IMR-90 (cell line): Measurements from ENCODE around the gene EXO1. TPM values are rescaled to one million over a fixed set of nuclear protein-coding genes. Genes with fewer than 3 reads are reported as not detected.

ENCODE experiments used
- ATAC-seq: fragments of 200-7000 bp; cut with Tn5 transposase; 2 replicates; pipeline ENCODE4 v1.9.1; 2020; ENCODE audit warnings: low read depth, mild to moderate bottlenecking, moderate library complexity
- BruUV-seq: library from RNA; stranded (reverse); fragments of 400-500 nt; replicated peaks from 2 replicates; lab custom pipeline; 2021; lab: Mats Ljungman, UMichigan
- CTCF ChIA-PET: fragments of 300-600 bp; formaldehyde crosslinking; extraction: SDS; loops from one replicate; lab custom pipeline; 2021; ENCODE audit warnings: antibody characterized with exemption; lab: Yijun Ruan, JAX
- POLR2A ChIA-PET: fragments of 300-600 bp; sonication (Branson Sonifier 250); formaldehyde crosslinking; loops from one replicate; lab custom pipeline; 2022; ENCODE audit warnings: antibody characterized with exemption; ENCODE audit not compliant: unreplicated experiment; lab: Charles Lee
- DNase-seq: peaks from one replicate; pipeline ENCODE4 v3.0.0; 2013
- H2AFZ ChIP-seq: replicated peaks from 2 replicates; pipeline ENCODE3; 2013; ENCODE audit warnings: low read length, mild to moderate bottlenecking; ENCODE audit not compliant: poor library complexity
- H2AK5ac ChIP-seq: 2 replicates; pipeline ENCODE4 v1.6.1; 2013; ENCODE audit warnings: low read depth, low read length, inconsistent platforms
- H2AK9ac ChIP-seq: replicated peaks from 2 replicates; pipeline ENCODE3; 2013; ENCODE audit warnings: mild to moderate bottlenecking, low read depth, low read length, moderate library complexity; ENCODE audit not compliant: poor library complexity
- H2BK120ac ChIP-seq: 2 replicates; pipeline ENCODE4 v1.6.1; 2013; ENCODE audit warnings: low read depth, low read length, inconsistent platforms
- H2BK15ac ChIP-seq: 3 replicates; pipeline ENCODE4 v1.6.1; 2013; ENCODE audit warnings: low read depth, low read length, inconsistent platforms
- H2BK20ac ChIP-seq: 2 replicates; pipeline ENCODE4 v1.6.1; 2013; ENCODE audit warnings: low read depth, mild to moderate bottlenecking, inconsistent platforms, low read length, moderate library complexity
- H2BK5ac ChIP-seq: 2 replicates; pipeline ENCODE4 v1.6.1; 2013; ENCODE audit warnings: mild to moderate bottlenecking, low read depth, low read length, inconsistent platforms; ENCODE audit not compliant: poor library complexity, severe bottlenecking
- H3K14ac ChIP-seq: replicated peaks from 2 replicates; pipeline ENCODE4 v1.6.1; 2013; ENCODE audit warnings: low read depth, low read length, inconsistent platforms
- H3K18ac ChIP-seq: 2 replicates; pipeline ENCODE4 v1.6.1; 2013; ENCODE audit warnings: low read depth, low read length, control low read depth
- H3K23ac ChIP-seq: 2 replicates; pipeline ENCODE4 v1.6.1; 2013; ENCODE audit warnings: low read depth, low read length, inconsistent platforms
- H3K27ac ChIP-seq: 2 replicates; pipeline ENCODE4 v1.5.1; 2013; ENCODE audit warnings: mild to moderate bottlenecking, control low read depth, low read length; ENCODE audit not compliant: insufficient read depth
- H3K27me3 ChIP-seq: 2 replicates; pipeline ENCODE4 v1.6.1; 2013; ENCODE audit warnings: low read length; ENCODE audit not compliant: control insufficient read depth, insufficient read depth
- H3K36me3 ChIP-seq: 2 replicates; pipeline ENCODE4 v1.6.1; 2013; ENCODE audit warnings: low read length, mixed read lengths; ENCODE audit not compliant: control insufficient read depth, insufficient read depth
- H3K4ac ChIP-seq: 2 replicates; pipeline ENCODE4 v1.6.1; 2013; ENCODE audit warnings: low read depth, low read length, inconsistent platforms
- H3K4me1 ChIP-seq: 2 replicates; pipeline ENCODE4 v1.6.1; 2013; ENCODE audit warnings: low read length, mixed read lengths; ENCODE audit not compliant: control insufficient read depth, insufficient read depth
- H3K4me2 ChIP-seq: 2 replicates; pipeline ENCODE4 v1.6.1; 2013; ENCODE audit warnings: low read depth, mild to moderate bottlenecking, control low read depth, low read length, moderate library complexity
- H3K4me3 ChIP-seq: 2 replicates; pipeline ENCODE4 v1.5.1; 2013; ENCODE audit warnings: low read depth, mild to moderate bottlenecking, control low read depth, low read length, moderate library complexity; ENCODE audit not compliant: insufficient read depth
- H3K56ac ChIP-seq: 2 replicates; pipeline ENCODE4 v1.6.1; 2013; ENCODE audit warnings: low read length, inconsistent platforms; ENCODE audit not compliant: insufficient read depth; ENCODE audit errors: extremely low read depth
- H3K79me1 ChIP-seq, 2 experiments: 2 replicates each; pipeline ENCODE4 v1.6.1; 2013; ENCODE audit warnings: low read length in 2 of 2, inconsistent platforms in 1 of 2, low read depth in 1 of 2
- H3K9ac ChIP-seq: 2 replicates; pipeline ENCODE4 v1.6.1; 2013; ENCODE audit warnings: low read depth, low read length, control low read depth
- H3K9me1 ChIP-seq: 2 replicates; pipeline ENCODE4 v1.6.1; 2013; ENCODE audit warnings: low read length, inconsistent platforms; ENCODE audit not compliant: insufficient read depth
- H3K9me3 ChIP-seq: 2 replicates; pipeline ENCODE4 v1.6.1; 2013; ENCODE audit warnings: low read length; ENCODE audit not compliant: control insufficient read depth, insufficient read depth
- H4K20me1 ChIP-seq: 2 replicates; pipeline ENCODE4 v1.6.1; 2013; ENCODE audit warnings: low read length, inconsistent platforms; ENCODE audit not compliant: insufficient read depth
- H4K5ac ChIP-seq: 2 replicates; pipeline ENCODE4 v1.6.1; 2013; ENCODE audit warnings: mild to moderate bottlenecking, low read depth, low read length, control low read depth
- H4K8ac ChIP-seq, 2 experiments: 2 replicates each; pipeline ENCODE4 v1.6.1; 2013; ENCODE audit warnings: low read depth in 2 of 2, low read length in 2 of 2, control low read depth in 1 of 2, inconsistent platforms in 1 of 2
- H4K91ac ChIP-seq: 2 replicates; pipeline ENCODE4 v1.6.1; 2013; ENCODE audit warnings: low read depth, low read length, inconsistent platforms; ENCODE audit not compliant: insufficient read depth
- CEBPB ChIP-seq: IDR thresholded peaks from 2 replicates; pipeline ENCODE4 v1.6.1; 2012; ENCODE audit warnings: low read depth, low read length, improper control_type of control experiment
- MXI1 ChIP-seq: IDR thresholded peaks from 2 replicates; pipeline ENCODE4 v1.6.1; 2012; ENCODE audit warnings: low read depth, mild to moderate bottlenecking, low read length, moderate library complexity, borderline replicate concordance
- NFE2L2 ChIP-seq: fragments of 150-350 bp; IDR thresholded peaks from 2 replicates; pipeline ENCODE4 v1.6.1; 2016; ENCODE audit warnings: low read depth, mild to moderate bottlenecking, low read length
- RAD21 ChIP-seq: IDR thresholded peaks from 2 replicates; pipeline ENCODE4 v1.6.1; 2012; ENCODE audit warnings: low read length, improper control_type of control experiment
- WGBS, 2 experiments: methylation state at CpG; one replicate each; pipeline versions ENCODE4 v1.1.5 to v1.1.7; 2013; ENCODE audit warnings: missing lambda C conversion rate in 2 of 2; ENCODE audit not compliant: insufficient read length in 1 of 2; ENCODE audit errors: extremely low coverage in 2 of 2; 5-methylcytosine and 5-hydroxymethylcytosine counted together
- dilution Hi-C: fragments of 300-500 bp; cut with HindIII; formaldehyde crosslinking; loops from one replicate; pipeline ENCODE4 v1.14.3; 2018; ENCODE audit warnings: low sequenced_read_pairs; ENCODE audit not compliant: unreplicated experiment
- in situ Hi-C: fragments of 300-500 bp; cut with MboI; formaldehyde crosslinking; loops from 3 replicates; pipeline ENCODE4 v1.14.3; 2019; ENCODE audit warnings: low sequenced_read_pairs, inconsistent platforms, mixed read lengths
- intact Hi-C: fragments of 100-400 bp; cut with micrococcal nuclease; formaldehyde crosslinking; loops from 2 replicates; pipeline ENCODE4 v1.10.0; 2022
- polyA plus RNA-seq, 3 experiments: library from polyadenylated mRNA; depleted of rRNA; stranded (reverse); fragments of >200 nt; gene quantifications; 2 replicates each; pipeline ENCODE4 v1.2.3, GENCODE V29; 2012; ENCODE audit warnings: low replicate concordance in 1 of 3
- total RNA-seq: library from RNA; depleted of rRNA; stranded (reverse); fragments of >200 nt; gene quantifications from 2 replicates; pipeline ENCODE4 v1.2.3, GENCODE V29; 2012
- TF ChIP-seq, protein P1 (sequence below): conservative IDR thresholded peaks from 2 replicates; pipeline ENCODE4 v1.5.1; 2012; ENCODE audit warnings: mild to moderate bottlenecking, low read depth, low read length, improper control_type of control experiment

EXO1 gene
- total and polyA plus RNA-seq, 2 of the 4 experiments (the other 2 are of a cell fraction): 5.1 to 12.9 TPM

DNA sequence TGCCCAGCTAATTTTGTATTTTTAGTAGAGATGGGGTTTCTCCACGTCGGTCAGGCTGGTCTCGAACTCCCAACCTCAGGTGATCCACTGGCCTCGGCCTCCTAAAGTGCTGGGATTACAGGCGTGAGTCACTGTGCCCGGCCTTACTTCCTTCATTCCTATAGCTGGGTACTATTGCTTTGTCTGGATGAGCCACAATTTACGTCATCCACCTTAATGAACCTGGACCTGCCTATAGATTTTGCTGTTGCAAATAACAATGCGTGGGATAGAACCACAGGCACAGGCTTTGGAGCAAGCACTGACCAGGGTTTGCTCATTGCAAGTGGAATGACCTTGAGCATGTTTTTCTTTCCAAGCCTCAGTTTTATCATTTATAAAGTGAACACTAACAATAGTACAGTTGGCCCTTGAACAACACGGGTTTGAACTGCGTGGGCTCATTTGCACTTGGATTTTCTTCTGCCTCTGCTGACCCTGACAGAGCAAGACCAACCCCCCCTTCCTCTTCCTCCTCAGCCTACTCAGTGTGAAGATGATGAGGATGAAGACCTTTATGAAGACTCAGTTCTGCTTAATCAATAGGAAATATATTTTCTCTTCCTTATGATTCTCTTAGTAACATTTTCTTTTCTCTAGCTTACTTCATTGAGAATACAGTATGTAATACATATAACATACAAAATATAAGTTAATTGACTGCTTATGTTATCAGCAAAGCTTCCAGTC is 76.2 kb downstream of the EXO1 start:
- CTCF ChIA-PET: no interaction called here
- Histone ChIP-seq H3K23ac (no peak overlapping the region), H3K4me2 (no peak overlapping the region), H2AK5ac (no peak overlapping the region), H3K27ac (no peak overlapping the region), H2BK20ac (no peak overlapping the region), H4K91ac (no peak overlapping the region), H2AK9ac (no peak overlapping the region), H3K27me3 (no peaks in the 10 kb centered on the region), H4K20me1 (no peaks in the 10 kb centered on the region), H3K9ac (no peak overlapping the region), H3K4me1 (no peaks in the 10 kb centered on the region), H3K14ac (no peak overlapping the region), H3K56ac (no peak overlapping the region), H3K79me1 (no peaks in the 10 kb centered on the region), H3K9me1 (no peaks in the 10 kb centered on the region), H3K4me3 (no peak overlapping the region), H3K9me3 (no peaks in the 10 kb centered on the region), H2BK5ac (no peak overlapping the region), H4K5ac (no peak overlapping the region), H3K18ac (no peak overlapping the region), H3K4ac (no peak overlapping the region), H2BK120ac (no peak overlapping the region), H4K8ac (no peak overlapping the region), H2BK15ac (no peak overlapping the region), H2AFZ (no peak overlapping the region), H3K36me3 (no peaks in the 10 kb centered on the region)
- dilution Hi-C loops (no loop called here), in situ Hi-C loops (no loop called here), intact Hi-C loops (no loop called here)
- BruUV-seq: no TSS peak
- DNase-seq: no peak
- no peak for TF ChIP-seq RAD21
- TF ChIP-seq, protein P1, sequence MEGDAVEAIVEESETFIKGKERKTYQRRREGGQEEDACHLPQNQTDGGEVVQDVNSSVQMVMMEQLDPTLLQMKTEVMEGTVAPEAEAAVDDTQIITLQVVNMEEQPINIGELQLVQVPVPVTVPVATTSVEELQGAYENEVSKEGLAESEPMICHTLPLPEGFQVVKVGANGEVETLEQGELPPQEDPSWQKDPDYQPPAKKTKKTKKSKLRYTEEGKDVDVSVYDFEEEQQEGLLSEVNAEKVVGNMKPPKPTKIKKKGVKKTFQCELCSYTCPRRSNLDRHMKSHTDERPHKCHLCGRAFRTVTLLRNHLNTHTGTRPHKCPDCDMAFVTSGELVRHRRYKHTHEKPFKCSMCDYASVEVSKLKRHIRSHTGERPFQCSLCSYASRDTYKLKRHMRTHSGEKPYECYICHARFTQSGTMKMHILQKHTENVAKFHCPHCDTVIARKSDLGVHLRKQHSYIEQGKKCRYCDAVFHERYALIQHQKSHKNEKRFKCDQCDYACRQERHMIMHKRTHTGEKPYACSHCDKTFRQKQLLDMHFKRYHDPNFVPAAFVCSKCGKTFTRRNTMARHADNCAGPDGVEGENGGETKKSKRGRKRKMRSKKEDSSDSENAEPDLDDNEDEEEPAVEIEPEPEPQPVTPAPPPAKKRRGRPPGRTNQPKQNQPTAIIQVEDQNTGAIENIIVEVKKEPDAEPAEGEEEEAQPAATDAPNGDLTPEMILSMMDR: no peak
- TF ChIP-seq CEBPB: no peak
- no peak for TF ChIP-seq MXI1
- TF ChIP-seq NFE2L2: no peak
- WGBS, 2 experiments: 86% methylated on average over 8 of the region's 10 CpGs; no CpG with 5 or more reads in 1 of the 2 experiments
- ATAC-seq: no peak
- POLR2A ChIA-PET: no interaction called here
